ENCODE data around the gene ZNF407. TPM values are rescaled to one million over a fixed set of nuclear protein-coding genes. Genes with fewer than 3 reads are reported as not detected.

Gene ZNF407
- total and polyA plus RNA-seq, 2 of the 13 experiments (the other 11 are each of a cell fraction or from before 2014, with no cell fraction given), result 2.3 to 8.7 TPM

DNA sequence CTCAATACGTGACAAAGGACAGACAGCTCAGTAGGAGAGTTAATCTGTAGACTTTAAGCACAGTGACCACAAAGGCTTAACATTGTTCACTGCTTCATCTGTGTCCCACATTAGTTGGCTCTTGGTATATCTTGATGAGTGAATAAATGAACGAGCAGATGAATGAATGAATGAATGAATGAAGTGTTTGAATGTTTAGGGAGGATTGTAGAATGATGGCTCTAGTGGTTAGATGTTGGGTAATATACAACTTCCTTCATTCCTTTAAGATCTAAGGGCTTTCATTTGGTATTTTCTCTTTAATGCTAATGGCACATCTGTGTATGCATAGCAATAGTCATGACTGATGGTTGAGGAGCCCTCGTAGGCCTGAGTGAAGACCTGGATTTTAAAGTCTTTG lies 40.5 kb downstream of the ZNF407 start:
- peaks cover 4 to 5% of the 10 kb centered on the region in 2 experiments for H3K36me3 ChIP-seq (replicated peaks in 1 of 2; ENCODE audit: control insufficient read depth in 1 of 2, insufficient read depth in 2 of 2, low read length in 2 of 2)
- ATAC-seq, result no peak
- ChIA-PET POLR2A (no interaction called here), CTCF (ENCODE audit: low intra/inter-chr PET ratio, low total read pairs) (no interaction called here)
- intact Hi-C loops (cut with micrococcal nuclease; ENCODE audit: unreplicated experiment) (no loop called here), in situ Hi-C loops (cut with HindIII; ENCODE audit: extremely low pct_ligation_motif_present, low pct_unique_long_range_greater_than_20kb) (no loop called here)
- no peak overlapping the region for H3K27ac ChIP-seq (ENCODE audit: extremely low read length, insufficient read depth, low read length)
- no peak overlapping the region for H3K4me2 ChIP-seq (ENCODE audit: low read depth, low read length)
- H2AFZ ChIP-seq (ENCODE audit: low read length), result no peak overlapping the region
- H3K79me2 ChIP-seq (ENCODE audit: insufficient read depth, low read length), result no peaks in the 10 kb centered on the region
- no peak overlapping the region for H3K4me3 ChIP-seq (replicated peaks in 1 of 3; ENCODE audit: insufficient read depth in 1 of 3, low read depth in 2 of 3, low read length in 3 of 3)
- 83% methylated on average over 3 of the region's 3 CpGs for WGBS (ENCODE audit: low lambda C conversion rate)
- H3K27me3 ChIP-seq (ENCODE audit: control insufficient read depth in 1 of 2, insufficient read depth in 2 of 2, low read length in 2 of 2), result no peaks in the 10 kb centered on the region
- H4K20me1 ChIP-seq (ENCODE audit: insufficient read depth, low read length), result no peaks in the 10 kb centered on the region
- H3K4me1 ChIP-seq (ENCODE audit: insufficient read depth, low read length), result no peaks in the 10 kb centered on the region
- no peak overlapping the region for H3K9ac ChIP-seq (ENCODE audit: insufficient read depth, low read depth, low read length)
- BruUV-seq (replicated peaks), result no TSS peak
- no peak for FAIRE-seq
- DNase-seq (ENCODE audit: low spot score), result no peak
- no peaks in the 10 kb centered on the region for H3K9me3 ChIP-seq (ENCODE audit: low read length)
- no peak for TF ChIP-seq ZNF30 (CRISPR knock-in tag; IDR thresholded peaks at IDR 0.05)
- no peak for TF ChIP-seq ISX (CRISPR knock-in tag; conservative IDR thresholded peaks at IDR 0.05)
- no peak for TF ChIP-seq MLLT10 (CRISPR knock-in tag; IDR thresholded peaks at IDR 0.05)
- TF ChIP-seq KMT2A (CRISPR knock-in tag; IDR thresholded peaks at IDR 0.05), result no peak
- no peak for TF ChIP-seq ZNF230 (CRISPR knock-in tag; IDR thresholded peaks at IDR 0.05)
- TF ChIP-seq HMG20A (CRISPR knock-in tag; IDR thresholded peaks at IDR 0.05; ENCODE audit: borderline replicate concordance), result no peak
- TF ChIP-seq, protein P1, sequence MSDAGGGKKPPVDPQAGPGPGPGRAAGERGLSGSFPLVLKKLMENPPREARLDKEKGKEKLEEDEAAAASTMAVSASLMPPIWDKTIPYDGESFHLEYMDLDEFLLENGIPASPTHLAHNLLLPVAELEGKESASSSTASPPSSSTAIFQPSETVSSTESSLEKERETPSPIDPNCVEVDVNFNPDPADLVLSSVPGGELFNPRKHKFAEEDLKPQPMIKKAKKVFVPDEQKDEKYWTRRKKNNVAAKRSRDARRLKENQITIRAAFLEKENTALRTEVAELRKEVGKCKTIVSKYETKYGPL (CRISPR knock-in tag; IDR thresholded peaks at IDR 0.05), result no peak
- TF ChIP-seq KLF11 (CRISPR knock-in tag; IDR thresholded peaks at IDR 0.05), result no peak
- TF ChIP-seq, protein P2, sequence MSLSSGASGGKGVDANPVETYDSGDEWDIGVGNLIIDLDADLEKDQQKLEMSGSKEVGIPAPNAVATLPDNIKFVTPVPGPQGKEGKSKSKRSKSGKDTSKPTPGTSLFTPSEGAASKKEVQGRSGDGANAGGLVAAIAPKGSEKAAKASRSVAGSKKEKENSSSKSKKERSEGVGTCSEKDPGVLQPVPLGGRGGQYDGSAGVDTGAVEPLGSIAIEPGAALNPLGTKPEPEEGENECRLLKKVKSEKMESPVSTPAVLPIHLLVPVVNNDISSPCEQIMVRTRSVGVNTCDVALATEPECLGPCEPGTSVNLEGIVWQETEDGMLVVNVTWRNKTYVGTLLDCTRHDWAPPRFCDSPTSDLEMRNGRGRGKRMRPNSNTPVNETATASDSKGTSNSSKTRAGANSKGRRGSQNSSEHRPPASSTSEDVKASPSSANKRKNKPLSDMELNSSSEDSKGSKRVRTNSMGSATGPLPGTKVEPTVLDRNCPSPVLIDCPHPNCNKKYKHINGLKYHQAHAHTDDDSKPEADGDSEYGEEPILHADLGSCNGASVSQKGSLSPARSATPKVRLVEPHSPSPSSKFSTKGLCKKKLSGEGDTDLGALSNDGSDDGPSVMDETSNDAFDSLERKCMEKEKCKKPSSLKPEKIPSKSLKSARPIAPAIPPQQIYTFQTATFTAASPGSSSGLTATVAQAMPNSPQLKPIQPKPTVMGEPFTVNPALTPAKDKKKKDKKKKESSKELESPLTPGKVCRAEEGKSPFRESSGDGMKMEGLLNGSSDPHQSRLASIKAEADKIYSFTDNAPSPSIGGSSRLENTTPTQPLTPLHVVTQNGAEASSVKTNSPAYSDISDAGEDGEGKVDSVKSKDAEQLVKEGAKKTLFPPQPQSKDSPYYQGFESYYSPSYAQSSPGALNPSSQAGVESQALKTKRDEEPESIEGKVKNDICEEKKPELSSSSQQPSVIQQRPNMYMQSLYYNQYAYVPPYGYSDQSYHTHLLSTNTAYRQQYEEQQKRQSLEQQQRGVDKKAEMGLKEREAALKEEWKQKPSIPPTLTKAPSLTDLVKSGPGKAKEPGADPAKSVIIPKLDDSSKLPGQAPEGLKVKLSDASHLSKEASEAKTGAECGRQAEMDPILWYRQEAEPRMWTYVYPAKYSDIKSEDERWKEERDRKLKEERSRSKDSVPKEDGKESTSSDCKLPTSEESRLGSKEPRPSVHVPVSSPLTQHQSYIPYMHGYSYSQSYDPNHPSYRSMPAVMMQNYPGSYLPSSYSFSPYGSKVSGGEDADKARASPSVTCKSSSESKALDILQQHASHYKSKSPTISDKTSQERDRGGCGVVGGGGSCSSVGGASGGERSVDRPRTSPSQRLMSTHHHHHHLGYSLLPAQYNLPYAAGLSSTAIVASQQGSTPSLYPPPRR (CRISPR knock-in tag; IDR thresholded peaks at IDR 0.05; ENCODE audit: borderline replicate concordance), result no peak
- TF ChIP-seq SPEN (CRISPR knock-in tag; IDR thresholded peaks at IDR 0.05; ENCODE audit: low read depth), result no peak
- TF ChIP-seq SALL2 (CRISPR knock-in tag; IDR thresholded peaks at IDR 0.05), result no peak
- TF ChIP-seq SOX13 (IDR thresholded peaks at IDR 0.05), result no peak
- TF ChIP-seq SOX13 (CRISPR knock-in tag; conservative IDR thresholded peaks at IDR 0.05 in 1 of 2, IDR thresholded peaks at IDR 0.05 in 1 of 2), result no peak
- TF ChIP-seq, protein P3, sequence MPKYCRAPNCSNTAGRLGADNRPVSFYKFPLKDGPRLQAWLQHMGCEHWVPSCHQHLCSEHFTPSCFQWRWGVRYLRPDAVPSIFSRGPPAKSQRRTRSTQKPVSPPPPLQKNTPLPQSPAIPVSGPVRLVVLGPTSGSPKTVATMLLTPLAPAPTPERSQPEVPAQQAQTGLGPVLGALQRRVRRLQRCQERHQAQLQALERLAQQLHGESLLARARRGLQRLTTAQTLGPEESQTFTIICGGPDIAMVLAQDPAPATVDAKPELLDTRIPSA (CRISPR knock-in tag; IDR thresholded peaks at IDR 0.05; ENCODE audit: borderline replicate concordance), result no peak
- no peak for TF ChIP-seq ZNF337 (CRISPR knock-in tag; IDR thresholded peaks at IDR 0.05; ENCODE audit: borderline replicate concordance, low read depth)
- TF ChIP-seq, protein P4, sequence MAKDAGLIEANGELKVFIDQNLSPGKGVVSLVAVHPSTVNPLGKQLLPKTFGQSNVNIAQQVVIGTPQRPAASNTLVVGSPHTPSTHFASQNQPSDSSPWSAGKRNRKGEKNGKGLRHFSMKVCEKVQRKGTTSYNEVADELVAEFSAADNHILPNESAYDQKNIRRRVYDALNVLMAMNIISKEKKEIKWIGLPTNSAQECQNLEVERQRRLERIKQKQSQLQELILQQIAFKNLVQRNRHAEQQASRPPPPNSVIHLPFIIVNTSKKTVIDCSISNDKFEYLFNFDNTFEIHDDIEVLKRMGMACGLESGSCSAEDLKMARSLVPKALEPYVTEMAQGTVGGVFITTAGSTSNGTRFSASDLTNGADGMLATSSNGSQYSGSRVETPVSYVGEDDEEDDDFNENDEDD (CRISPR knock-in tag; IDR thresholded peaks at IDR 0.05; ENCODE audit: borderline replicate concordance), result no peak
- no peak for TF ChIP-seq ZBTB7A (CRISPR knock-in tag; IDR thresholded peaks at IDR 0.05)
